GM18508 (cell line): ENCODE data around the gene MIGA1.

Source experiments
- ATAC-seq: cut with Tn5 transposase; IDR thresholded peaks from one replicate; pipeline ENCODE4 v1.9.1; 2021; ENCODE audit warnings: moderate number of reproducible peaks; ENCODE audit not compliant: insufficient read depth, unreplicated experiment

The MIGA1 gene

DNA sequence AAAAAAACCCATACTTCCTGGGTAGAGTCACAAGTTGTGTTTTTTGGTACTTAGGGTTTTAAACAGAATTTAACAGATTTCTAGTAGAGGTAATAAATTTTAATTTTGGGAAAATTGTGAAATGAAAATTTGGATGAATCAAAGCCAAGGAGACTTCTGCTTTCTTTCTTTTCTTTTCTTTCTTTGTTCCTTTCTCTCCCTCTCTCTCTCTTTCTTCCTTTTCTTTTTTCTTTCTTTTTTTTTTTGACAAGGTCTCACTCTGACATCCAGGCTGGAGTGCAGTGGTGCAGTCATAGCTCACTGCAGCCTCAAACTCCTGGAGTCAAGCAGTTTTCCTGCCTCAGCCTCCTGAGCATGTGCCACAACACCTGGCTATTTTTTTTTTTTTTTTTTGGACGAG, 62.1 kb downstream of the MIGA1 start:
- ATAC-seq = no peak

DNA sequence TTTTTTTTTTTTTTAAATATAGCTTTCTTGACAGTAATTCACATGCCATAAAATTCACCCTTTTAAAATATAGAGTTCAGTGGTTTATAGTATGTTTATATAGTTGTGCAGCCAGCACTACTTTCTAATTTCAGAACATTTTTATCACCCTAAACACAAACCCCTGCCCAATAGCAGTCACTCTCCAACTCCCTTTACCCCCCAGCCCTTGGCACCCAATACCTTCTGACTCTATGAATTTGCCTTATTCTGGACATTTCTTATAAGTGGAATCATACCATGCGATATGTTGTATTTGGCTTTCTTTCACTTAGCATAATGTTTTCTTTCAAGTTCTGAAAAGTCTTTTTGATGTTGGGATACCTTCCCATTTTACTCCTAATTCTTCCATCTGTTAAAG, 66.5 kb downstream of the MIGA1 start:
- ATAC-seq = no peak

DNA sequence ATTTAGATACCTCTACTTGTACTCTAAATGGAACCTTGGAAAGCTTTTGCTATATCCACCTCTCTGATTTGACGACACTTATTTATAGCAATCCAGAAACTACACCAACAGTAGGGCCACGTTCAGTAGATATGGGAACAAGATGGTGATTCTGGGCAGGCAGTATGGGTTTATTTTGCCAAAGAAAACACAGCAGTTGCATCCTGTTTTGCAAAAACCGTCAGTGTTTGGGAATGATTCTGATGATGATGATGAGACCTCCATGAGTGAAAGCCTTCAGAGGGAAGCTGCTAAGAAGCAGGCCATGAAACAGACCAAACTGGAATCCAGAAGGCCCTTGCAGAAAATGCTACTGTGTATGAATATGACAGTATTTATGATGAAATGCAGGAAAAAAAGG, 67.5 kb downstream of the MIGA1 start:
- ATAC-seq = no peak

DNA sequence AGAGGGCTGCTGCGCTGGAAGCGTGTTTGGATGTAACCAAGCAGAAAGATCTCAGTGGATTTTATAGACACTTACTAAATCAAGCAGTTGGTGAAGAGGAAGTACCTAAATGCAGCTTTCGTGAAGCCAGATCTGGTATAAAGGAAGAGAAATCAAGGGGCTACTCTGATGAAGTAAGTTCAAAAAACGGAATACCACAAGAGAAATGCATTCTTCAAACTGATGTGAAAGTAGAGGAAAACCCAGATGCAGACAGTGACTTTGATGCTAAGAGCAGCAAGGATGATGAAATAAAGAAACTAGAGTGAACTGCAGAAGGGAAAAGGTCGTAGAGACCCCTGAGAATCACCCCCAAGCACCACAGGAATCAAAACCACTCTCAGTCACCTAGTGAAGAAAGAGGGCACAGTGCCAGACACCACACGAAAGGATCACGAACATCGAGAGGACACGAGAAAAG, 68.2 kb downstream of the MIGA1 start:
- no peak for ATAC-seq

DNA sequence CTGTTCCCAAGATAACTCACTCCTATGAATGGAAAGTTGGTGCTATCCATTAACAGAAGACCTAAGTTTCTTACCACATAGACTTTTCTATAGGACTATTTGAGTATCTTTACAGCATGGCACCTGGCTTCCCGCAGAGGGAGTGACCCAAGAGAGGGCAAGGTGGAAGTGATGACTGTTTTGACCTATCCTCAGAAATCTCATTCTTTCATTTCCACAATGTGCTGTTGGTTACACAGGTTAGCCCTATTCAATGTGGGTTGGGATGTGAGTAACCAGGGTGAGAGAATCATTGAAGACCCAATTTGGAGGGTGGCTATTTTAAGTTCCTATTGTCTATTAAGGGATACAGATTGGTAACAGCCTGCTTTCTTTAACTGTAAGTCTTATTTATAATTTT, 70.6 kb downstream of the MIGA1 start:
- ATAC-seq = no peak

DNA sequence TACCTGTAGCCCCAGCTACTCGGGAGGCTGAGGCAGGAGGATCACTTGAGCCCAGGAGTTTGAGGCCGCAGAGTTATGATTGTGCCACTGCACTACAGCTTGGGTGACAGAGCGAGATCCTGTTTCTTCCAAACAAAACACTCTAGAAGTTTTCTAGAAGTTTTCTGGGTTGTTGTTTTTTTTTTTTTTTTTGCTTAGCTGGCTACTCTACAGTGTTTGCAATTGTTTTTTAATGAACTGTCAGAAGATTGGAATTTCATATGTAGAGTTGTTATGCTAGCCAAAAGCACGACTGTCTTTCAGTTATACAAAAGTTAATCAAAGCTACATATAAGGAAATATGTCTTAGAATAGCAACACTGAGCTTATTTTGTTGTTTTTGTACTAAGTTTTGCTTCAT, 78.1 kb downstream of the MIGA1 start:
- no peak for ATAC-seq

DNA sequence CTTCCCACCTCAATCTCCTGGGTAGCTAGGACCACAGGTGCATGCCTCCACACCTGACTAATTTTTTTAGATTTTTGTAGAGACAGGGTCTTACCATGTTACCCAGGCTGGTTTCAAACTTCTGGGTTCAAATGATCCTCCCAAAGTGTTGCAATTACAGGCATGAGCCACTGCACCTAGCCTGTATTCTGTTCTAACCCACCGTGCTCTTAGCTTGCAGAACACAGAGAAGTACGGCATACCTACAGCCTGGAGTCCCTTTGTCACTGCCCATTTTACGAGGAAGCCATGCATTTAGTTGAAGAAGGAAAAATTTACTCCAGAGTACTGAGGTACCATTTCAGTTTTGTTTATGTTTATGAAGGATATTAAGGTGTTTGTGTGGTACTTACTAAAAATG, 79.3 kb downstream of the MIGA1 start:
- ATAC-seq = no peak

DNA sequence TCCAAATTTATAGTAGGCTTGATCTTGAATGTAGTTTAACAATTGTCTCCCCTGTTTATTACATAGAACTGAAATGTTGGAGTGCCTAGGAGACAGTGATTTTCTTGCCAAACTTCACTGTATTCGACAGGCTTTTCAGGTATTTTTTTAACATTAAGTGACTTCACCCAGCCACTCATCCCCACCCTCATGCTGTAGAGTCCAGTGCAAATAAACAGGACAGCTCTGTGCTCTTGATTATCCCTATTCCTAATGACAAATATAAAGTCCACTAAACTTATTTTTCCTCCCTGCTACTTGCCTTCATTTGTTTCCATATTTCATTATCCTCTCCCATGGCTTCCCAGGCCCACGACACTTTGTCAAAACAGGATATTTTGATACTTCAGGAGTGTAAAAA, 79.8 kb downstream of the MIGA1 start:
- ATAC-seq = no peak

DNA sequence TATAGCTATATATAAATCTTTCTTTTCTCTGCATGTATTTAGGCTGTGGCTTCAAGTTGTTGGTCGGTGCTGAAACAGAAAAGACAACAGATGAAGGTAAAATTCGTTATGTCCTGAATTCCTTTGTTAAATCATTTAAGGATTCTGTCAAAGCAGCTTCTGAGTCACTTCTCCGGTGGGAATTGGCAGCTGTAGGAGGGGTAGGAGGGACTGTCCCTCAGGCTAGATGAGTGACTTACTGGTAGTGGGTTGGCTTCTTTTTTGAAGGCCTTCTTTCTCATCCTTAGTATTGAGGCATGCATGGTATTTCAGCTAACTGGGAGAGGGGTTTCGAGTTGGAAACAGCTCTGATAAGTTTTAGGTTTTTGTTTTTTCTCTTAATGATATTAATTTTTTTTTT, 86.8 kb downstream of the MIGA1 start:
- ATAC-seq = no peak

DNA sequence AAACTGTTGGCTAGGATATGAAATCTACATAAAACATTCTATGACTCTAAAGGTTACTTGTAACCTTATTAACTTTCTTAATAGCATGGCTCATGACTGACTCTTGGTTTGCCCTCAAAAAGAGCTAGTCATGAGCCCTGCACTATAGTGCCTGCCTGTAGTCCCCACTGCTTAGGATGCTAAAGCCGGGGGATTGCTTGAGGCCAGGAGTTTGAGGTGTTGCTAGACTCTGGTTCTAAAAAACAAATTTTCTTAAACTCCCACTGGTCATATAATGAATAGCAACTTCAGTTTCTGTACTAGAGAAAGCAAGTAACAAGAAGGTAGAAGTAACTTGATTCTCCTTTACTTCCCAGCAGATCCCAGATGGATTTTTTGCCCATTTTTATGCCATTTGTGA, 93.2 kb downstream of the MIGA1 start:
- no peak for ATAC-seq

DNA sequence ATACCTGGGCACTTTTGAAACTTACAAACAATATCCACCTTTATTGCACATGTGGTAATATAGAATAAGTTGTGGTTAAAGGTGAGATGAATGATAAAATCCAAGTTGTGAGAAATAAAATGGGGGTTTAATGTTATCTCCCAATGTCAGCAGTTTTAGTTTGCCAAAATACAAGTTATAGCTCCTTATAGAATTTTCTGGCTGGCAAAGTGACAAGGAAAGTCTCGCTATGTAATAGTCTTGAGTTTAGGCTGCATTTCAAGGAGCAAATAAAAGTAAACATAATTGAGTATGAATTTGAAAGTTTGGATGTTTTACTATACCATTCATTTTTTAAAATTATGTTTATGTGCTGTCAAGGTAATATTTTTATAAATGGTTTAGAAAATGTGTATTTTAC, 94.0 kb downstream of the MIGA1 start:
- no peak for ATAC-seq

DNA sequence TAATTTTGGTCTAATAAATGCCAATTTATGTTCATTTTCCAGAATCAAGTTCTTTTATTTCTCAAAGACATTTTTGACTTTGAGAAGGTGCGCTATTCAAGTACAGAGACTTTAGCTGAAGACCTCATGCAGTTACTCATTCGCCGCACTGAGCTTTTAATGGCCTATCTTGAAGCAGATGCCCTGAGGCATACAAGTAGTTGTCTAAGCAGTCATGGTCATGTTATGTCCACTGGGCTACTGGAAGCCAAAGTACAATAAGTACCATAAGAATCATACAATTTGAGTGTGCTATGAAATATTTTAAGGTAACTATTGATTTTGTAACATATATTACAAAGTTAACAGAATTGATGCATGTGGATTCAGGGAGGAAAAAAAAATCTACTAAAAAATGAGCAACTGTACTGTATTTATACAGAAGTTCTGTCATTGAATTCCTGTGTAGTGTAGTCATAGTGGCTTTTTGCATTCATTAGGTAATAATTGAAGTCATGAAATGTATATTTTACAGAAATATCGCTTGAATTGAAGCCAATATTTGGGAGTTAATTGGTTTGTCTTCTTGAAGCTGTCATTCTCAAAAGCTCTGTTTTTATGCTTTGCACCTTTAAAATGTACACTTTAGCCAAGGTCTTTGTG, 95.5 kb downstream of the MIGA1 start:
- ATAC-seq = no peak

DNA sequence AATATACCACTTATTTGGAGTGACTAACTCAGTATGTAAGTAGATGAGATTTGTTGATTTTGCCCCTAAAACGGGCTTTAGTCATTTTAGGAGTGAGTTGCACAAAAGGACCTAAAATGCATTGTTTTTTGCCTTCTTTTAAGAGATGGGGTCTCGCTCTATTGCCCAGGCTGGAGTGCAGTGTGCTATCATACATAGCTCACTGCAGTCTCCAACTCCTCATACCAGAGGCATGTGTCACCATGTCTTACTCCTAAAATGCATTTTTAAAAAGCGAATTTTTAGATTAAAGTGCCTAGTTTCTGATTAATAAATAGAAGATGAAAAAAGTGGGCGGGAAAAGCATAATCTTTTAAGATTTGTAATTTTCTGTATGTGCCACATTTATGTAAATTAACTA, 97.4 kb downstream of the MIGA1 start:
- ATAC-seq = no peak

DNA sequence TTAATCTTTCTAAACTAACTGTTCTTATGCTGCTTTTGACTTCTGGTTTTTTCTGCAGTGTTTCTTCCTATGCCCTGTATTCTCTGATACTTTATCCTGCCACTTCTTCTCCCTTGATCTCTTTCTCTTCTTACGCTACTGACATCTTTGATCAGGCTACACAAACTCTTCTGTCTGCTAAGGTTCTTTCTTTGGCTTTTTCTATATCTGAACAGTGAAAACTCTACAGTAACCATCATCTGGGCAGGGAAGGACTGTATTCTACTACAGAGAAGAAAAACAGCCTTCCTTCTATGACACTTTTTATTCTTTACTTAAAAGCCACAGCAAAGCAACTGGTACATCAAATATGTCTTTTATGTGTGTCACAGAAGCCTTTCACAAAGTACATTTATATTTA, 101.6 kb downstream of the MIGA1 start:
- ATAC-seq = no peak

DNA sequence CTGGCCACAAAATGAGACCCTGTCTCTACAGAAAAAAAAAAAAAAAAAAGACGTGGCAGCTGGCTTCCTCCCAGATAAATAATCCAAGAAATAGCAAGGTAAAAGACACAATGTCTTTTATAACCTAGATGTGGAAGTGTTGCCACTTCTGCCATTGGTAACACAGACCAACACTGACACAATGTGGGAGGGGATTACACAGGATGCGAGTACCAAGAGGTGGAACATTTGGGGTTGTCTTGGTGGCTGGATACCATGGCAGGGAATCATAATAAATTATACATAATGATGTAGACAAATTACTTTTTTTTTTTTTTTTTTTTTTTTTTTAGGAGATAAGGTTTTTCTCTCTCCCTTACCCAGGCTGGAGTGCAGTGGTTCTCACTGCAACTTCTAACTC, 103.0 kb downstream of the MIGA1 start:
- no peak for ATAC-seq

DNA sequence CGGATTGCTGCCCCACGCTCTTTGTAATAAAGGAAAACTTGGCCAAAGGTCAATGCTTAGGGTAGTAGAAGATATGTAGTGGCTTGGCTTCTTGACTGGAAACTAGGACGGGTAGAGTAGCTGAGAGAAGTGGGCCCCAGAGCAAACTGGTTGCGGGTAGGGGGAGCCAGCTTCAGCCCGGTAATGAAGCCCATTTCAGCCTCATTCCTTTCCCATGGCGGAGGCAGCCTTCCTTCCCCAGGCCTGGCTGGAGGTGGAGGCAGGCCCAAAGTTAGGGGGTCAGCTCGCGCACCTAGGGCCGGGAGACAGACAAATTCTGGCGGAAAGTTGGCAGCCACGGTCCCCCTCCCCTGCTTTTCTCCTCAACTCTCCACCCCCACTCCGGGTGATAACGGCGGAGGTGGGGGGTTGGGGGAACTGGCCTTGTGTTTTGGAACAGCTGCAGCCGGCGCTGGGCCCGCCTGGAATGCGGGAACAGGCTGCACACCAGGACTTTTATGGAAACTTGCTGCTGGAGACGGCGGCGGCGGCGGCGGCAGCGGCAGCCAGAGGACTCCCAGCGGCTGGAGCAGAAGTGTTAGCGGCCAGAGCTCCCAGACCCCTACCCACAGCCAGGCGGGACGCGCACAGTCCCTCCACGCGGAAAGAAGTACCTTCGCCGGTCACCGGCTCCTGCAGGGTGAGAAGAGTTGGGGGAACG, 108.8 kb downstream of the MIGA1 start, which contains the start of gene NEXN:
TSS of gene NEXN (plus strand) at position 544 of the 700 bp plus-strand sequence. CDS start 27,483 bp downstream, outside the sequence.
- no peak for ATAC-seq

DNA sequence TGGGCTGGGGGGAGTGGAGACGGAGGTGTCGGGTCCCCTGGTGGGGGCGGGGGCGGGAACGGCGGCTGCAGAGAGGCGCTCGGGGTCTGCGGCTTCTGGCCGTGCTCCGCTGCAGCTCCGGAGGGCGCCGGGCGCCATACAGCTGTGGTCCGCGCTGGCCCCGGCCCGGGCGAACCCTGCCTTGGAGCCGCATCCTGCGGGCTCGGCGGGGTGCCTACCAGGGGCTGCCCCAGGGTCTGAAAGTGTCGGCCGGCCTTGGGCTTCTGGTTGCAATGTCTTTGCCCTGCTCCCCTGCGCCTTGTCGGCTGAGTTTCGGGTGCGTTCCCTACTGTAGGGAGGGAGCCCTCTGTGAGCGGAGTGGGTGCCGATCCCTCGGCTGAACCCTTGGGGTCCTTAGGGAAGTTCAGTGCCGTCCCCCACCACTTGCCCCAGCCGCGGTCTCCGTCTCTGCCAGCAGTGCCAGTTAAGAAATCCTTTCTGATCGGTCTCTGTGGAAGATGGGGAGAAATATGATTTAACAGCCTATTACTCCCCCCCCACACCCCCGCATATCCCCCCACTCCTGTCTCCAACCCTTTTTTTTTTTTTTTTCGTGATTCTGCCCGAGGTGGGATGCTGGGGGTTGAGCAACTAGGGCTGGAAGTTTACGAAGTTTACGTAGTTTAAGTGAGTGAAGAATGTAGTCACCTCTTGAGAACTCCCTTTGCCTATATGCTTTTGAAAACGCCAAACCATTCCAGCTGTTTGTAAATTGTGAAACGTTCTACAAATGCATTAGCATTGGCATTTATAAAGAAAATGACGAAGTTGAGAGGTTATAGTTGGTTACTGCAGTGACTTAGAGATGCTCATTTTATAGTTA, 109.6 kb downstream of the MIGA1 start:
- no peak for ATAC-seq

DNA sequence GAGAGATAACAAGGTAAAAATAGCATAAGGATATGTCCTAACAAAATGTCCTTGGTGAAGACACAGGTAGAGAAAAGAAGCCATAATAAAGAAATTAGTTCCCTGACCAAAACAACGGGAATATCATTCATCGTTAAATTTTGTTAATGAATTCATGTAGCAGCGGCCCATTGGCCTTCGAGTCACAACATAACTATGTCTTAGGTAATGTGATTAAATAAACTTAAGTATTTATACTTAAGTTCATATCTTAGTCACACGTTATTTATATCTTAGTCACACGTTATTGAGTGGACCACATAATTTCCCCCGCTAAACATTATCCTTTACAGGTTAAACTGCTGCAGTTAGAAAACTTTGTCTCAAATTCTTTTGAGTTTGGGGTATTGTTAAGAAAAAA, 110.2 kb downstream of the MIGA1 start:
- ATAC-seq = no peak

DNA sequence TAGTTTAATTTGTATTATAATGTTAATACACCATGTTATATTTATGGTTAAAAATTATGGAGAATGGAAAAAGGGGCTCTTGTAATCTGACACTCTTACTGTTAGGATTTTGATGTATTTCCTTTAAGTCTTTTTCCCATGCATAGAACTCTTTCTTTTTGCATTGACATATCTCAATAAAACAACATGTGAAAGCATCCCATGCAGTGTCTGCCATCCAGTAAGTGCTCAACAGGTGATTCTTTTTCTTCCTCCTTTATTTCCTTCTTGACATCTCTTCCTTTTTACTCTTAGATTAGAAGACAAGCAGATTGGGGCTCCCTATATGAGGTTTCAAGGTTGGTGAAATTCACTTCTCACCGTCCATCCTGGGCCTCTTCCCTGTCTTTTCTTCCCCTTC, 111.8 kb downstream of the MIGA1 start:
- no peak for ATAC-seq

DNA sequence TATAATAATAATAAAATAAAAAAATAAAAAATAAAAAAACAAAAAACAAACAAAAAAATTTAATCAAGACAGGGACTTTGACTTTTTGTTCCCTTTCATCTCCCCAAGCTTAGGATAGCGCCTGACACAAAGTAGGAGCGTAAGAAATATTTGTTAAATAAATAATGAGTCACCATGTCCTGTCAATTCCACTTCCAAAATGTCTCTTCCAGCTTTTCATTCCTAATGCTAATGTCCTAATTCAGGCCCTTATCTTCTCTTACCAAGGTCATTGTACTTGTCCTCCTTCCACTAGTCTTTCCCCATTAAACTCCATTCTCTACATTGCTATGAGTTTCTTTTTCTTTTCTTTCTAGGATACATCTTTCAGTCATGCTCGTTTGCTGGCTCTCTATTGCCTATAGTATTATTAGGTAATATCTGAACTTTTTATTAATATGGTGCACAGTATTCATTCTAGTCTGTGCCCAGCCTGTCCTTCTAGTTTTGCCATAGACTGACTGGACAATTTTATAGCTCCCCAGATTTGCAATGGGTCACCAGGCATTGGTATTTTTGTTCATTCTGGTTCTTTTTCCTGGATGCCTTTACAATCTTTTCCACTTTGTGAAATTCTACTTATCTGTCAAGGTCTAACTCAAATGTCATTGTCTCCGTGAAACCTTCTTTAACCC, 120.3 kb downstream of the MIGA1 start:
- no peak for ATAC-seq
